Spleen (tissue), 7 donors: ENCODE data around the gene KISS1R.

ENCODE experiments used
- POLR2A ChIP-seq, 3 donors: fragments of 450-650 bp; IDR thresholded peaks; one replicate each; pipeline ENCODE4 v1.5.1; 2017; ENCODE audit warnings: antibody characterized with exemption in 3 of 3, mild to moderate bottlenecking in 1 of 3
- TF ChIP-seq, protein P1 (sequence below), 11 experiments: fragments of 200-600 bp in 7 of 11; fragments of 450-650 bp in 4 of 11; sonication (generic) in 4 of 11; IDR thresholded peaks in 8 of 11; conservative IDR thresholded peaks in 3 of 11; 1 replicate in 7 of 11; 2 replicates in 4 of 11; pipeline versions ENCODE4 v1.4.0 to v1.8.0; 2016 to 2021; ENCODE audit warnings: antibody characterized with exemption in 11 of 11, inconsistent platforms in 4 of 11, mild to moderate bottlenecking in 1 of 11
- donor health status: DM: no; HTN: no; CAD: no; lungs with moderate emphysema.
- donor health status: DM: no; HTN: no; CAD: no.
- donor health status: DM: no; HTN: no; CAD: no.

DNA sequence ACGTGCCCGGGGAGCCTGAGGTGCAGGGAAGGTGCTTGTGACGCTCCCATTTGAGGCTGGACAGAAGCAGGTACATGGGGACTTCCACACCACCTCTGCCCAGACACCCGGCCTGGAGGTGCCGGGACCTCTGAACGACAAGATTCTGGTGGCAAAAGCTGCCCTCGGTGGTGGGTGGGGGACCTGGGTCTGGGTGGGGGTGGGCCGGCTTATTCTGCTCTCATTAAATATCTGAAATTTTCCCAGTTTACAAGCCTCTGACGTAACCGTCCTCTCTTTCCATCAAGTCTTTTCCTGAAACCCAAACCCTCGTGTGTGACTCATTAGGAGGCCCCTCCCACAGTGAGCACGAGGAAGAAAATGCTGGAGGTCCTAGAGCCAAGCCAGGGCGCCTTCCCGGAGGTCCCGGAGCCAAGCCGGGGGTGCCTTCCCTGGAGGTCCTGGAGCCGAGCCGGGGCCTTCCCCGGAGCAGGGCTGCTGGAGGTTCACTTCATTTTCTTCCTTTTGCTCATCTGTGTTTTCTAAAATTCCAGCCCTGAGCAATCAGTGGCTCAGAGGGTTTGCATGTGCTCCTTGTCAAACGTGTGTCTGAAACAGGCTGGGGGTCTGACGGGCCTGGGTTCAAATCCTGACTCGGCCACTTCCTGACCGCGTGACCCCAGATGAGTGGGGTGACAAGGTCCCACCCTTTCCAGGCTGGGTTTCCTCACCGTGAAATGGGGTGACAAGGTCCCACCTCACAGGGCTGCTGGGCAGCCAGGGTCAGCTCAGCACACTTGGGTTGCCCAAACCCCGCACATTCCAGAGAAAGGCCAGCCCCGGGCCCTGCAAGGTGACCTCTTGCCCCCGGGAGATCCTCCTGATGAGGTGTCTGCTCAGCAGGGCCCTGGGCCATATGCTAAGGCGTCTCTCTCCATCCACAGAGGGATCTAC lies 47.6 kb upstream of the KISS1R start:
- no peak for TF ChIP-seq POLR2A (IDR thresholded peaks at IDR 0.05)
- TF ChIP-seq, protein P1, sequence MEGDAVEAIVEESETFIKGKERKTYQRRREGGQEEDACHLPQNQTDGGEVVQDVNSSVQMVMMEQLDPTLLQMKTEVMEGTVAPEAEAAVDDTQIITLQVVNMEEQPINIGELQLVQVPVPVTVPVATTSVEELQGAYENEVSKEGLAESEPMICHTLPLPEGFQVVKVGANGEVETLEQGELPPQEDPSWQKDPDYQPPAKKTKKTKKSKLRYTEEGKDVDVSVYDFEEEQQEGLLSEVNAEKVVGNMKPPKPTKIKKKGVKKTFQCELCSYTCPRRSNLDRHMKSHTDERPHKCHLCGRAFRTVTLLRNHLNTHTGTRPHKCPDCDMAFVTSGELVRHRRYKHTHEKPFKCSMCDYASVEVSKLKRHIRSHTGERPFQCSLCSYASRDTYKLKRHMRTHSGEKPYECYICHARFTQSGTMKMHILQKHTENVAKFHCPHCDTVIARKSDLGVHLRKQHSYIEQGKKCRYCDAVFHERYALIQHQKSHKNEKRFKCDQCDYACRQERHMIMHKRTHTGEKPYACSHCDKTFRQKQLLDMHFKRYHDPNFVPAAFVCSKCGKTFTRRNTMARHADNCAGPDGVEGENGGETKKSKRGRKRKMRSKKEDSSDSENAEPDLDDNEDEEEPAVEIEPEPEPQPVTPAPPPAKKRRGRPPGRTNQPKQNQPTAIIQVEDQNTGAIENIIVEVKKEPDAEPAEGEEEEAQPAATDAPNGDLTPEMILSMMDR (IDR thresholded peaks at IDR 0.05 in 8 of 11, conservative IDR thresholded peaks at IDR 0.05 in 3 of 11) = no peak
